HS-27A (cell line): Measurements from ENCODE around the gene CEP290.
A peak's percentile ranks its signal among the peaks of the same experiment; 100 is the strongest.

Experiments used
- DNase-seq: peaks from one replicate; pipeline ENCODE4 v3.0.0-alpha.2; 2012; ENCODE audit warnings: low read depth, missing footprints

The CEP290 gene

GRCh38 chr12:88141774-88142609 lies at the start of gene CEP290, which contains the start of gene TMTC3:
Gene CEP290 (minus strand): TSS chr12:88142088. CDS start chr12:88141307, 781 bp downstream.
Gene TMTC3 (plus strand): TSS chr12:88142307. CDS start chr12:88148316, 6,009 bp downstream.
- DNase-seq = peak; percentile 97

GRCh38 chr12:88188180-88188579 lies 46.3 kb upstream of the CEP290 start:
- DNase-seq = no peak

- no peak for DNase-seq
Observed at GRCh38 chr12:88187571-88187970, 45.7 kb upstream of the CEP290 start.

GRCh38 chr12:88185988-88186387 lies 44.1 kb upstream of the CEP290 start:
- DNase-seq = peak; percentile 31

- DNase-seq = no peak
Observed at GRCh38 chr12:88185279-88185678, 43.4 kb upstream of the CEP290 start.

- no peak for DNase-seq
Observed at GRCh38 chr12:88184196-88184595, 42.3 kb upstream of the CEP290 start.

GRCh38 chr12:88182416-88182815 lies 40.5 kb upstream of the CEP290 start:
- no peak for DNase-seq

GRCh38 chr12:88181881-88182280 lies 40.0 kb upstream of the CEP290 start:
- no peak for DNase-seq

- DNase-seq = no peak
Observed at GRCh38 chr12:88179436-88180014, 37.6 kb upstream of the CEP290 start.

- DNase-seq = no peak
Observed at GRCh38 chr12:88175544-88175943, 33.7 kb upstream of the CEP290 start.

GRCh38 chr12:88172844-88173407 lies 31.0 kb upstream of the CEP290 start:
- DNase-seq = no peak

- no peak for DNase-seq
Observed at GRCh38 chr12:88167384-88167783, 25.5 kb upstream of the CEP290 start.

- no peak for DNase-seq
Observed at GRCh38 chr12:88166179-88166578, 24.3 kb upstream of the CEP290 start.

- DNase-seq = no peak
Observed at GRCh38 chr12:88163371-88163770, 21.5 kb upstream of the CEP290 start.

GRCh38 chr12:88156075-88156654 lies 14.3 kb upstream of the CEP290 start:
- DNase-seq = no peak

GRCh38 chr12:88153959-88154358 lies 12.1 kb upstream of the CEP290 start:
- DNase-seq = no peak

- no peak for DNase-seq
Observed at GRCh38 chr12:88150063-88150462, 8.2 kb upstream of the CEP290 start.

- DNase-seq = no peak
Observed at GRCh38 chr12:88145567-88146505, 3.9 kb upstream of the CEP290 start.

- no peak for DNase-seq
Observed at GRCh38 chr12:88144546-88145468, 2.9 kb upstream of the CEP290 start.

- DNase-seq = no peak
Observed at GRCh38 chr12:88144037-88144436, 2.1 kb upstream of the CEP290 start.

- DNase-seq = no peak
Observed at GRCh38 chr12:88142610-88142991, 713 bp upstream of the CEP290 start.
